Fibroblast of lung (primary cell): Measurements from ENCODE around the gene CENPV. TPM values are rescaled to one million over a fixed set of nuclear protein-coding genes. Genes with fewer than 3 reads are reported as not detected.
"Not testable (repeated sequence)": the region's sequence is repeated elsewhere in the genome, so short reads cannot be mapped to it uniquely, and the experiment has no call there.

Experiments
- DNase-seq, 2 donors: peaks; one replicate each; pipeline versions ENCODE4 v3.0.0 to v3.0.0-alpha.2; 2010; ENCODE audit warnings: low read depth in 2 of 2
- H2AFZ ChIP-seq: 2 replicates; pipeline ENCODE4 v1.5.1; 2012; ENCODE audit warnings: low read length, control low read depth, inconsistent platforms
- H3K27ac ChIP-seq: 2 replicates; pipeline ENCODE4 v1.5.1; 2011; ENCODE audit warnings: low read length, control low read depth; ENCODE audit not compliant: insufficient read depth
- H3K27me3 ChIP-seq: 2 replicates; pipeline ENCODE4 v1.5.1; 2011; ENCODE audit warnings: mild to moderate bottlenecking, low read length; ENCODE audit not compliant: control insufficient read depth, insufficient read depth
- H3K36me3 ChIP-seq: 2 replicates; pipeline ENCODE4 v1.5.1; 2011; ENCODE audit warnings: low read length; ENCODE audit not compliant: control insufficient read depth, insufficient read depth
- H3K4me1 ChIP-seq: 2 replicates; pipeline ENCODE4 v1.5.1; 2011; ENCODE audit warnings: low read length; ENCODE audit not compliant: control insufficient read depth, insufficient read depth; ENCODE audit errors: extremely low read depth
- H3K4me2 ChIP-seq: 2 replicates; pipeline ENCODE4 v1.5.1; 2011; ENCODE audit warnings: low read length, control low read depth; ENCODE audit not compliant: insufficient read depth; ENCODE audit errors: extremely low read depth
- H3K4me3 ChIP-seq, 4 experiments: fragments of 200-600 bp in 1 of 4; sonication (generic) in 1 of 4; replicated peaks in 1 of 4; 2 replicates each; pipeline ENCODE4 v1.5.1; 2011 to 2016; ENCODE audit warnings: low read length in 4 of 4, low read depth in 3 of 4, mild to moderate bottlenecking in 3 of 4, control low read depth in 2 of 4, inconsistent platforms in 1 of 4, mixed read lengths in 1 of 4; ENCODE audit not compliant: insufficient read depth in 1 of 4; ENCODE audit errors: control extremely low read depth in 1 of 4
- H3K79me2 ChIP-seq: 2 replicates; pipeline ENCODE4 v1.5.1; 2012; ENCODE audit warnings: mild to moderate bottlenecking, low read length, inconsistent platforms; ENCODE audit not compliant: control insufficient read depth, insufficient read depth
- H3K9ac ChIP-seq: 2 replicates; pipeline ENCODE4 v1.5.1; 2011; ENCODE audit warnings: mild to moderate bottlenecking, low read length, control low read depth; ENCODE audit not compliant: insufficient read depth
- H3K9me3 ChIP-seq: 2 replicates; pipeline ENCODE4 v1.5.1; 2012; ENCODE audit warnings: low read depth, low read length; ENCODE audit not compliant: control insufficient read depth, insufficient read depth
- H4K20me1 ChIP-seq: 2 replicates; pipeline ENCODE4 v1.5.1; 2011; ENCODE audit warnings: low read length; ENCODE audit not compliant: control insufficient read depth, insufficient read depth; ENCODE audit errors: extremely low read depth
- EZH2 ChIP-seq: IDR thresholded peaks from 2 replicates; pipeline ENCODE4 v1.5.1; 2012; ENCODE audit warnings: low read length, control low read depth, mild to moderate bottlenecking; ENCODE audit errors: missing control alignments
- polyA plus RNA-seq, 2 donors: library from polyadenylated mRNA; depleted of rRNA in 1 of 2; stranded (reverse) in 1 of 2; unstranded in 1 of 2; fragments of >200 nt; gene quantifications; 2 replicates each; pipeline ENCODE4 v1.2.1, GENCODE V29; 2011 to 2012; ENCODE audit warnings: missing spikeins in 1 of 2
- total RNA-seq: library from RNA; depleted of rRNA; stranded (reverse); fragments of >200 nt; gene quantifications from 2 replicates; pipeline ENCODE4 v1.2.1, GENCODE V29; 2014
- TF ChIP-seq, protein P1 (sequence below), 2 donors: IDR thresholded peaks in 1 of 2; conservative IDR thresholded peaks in 1 of 2; 1 replicate in 1 of 2; 2 replicates in 1 of 2; pipeline ENCODE4 v1.5.1; 2011 to 2012; ENCODE audit warnings: low read length in 2 of 2, control low read depth in 1 of 2, inconsistent platforms in 1 of 2, low read depth in 1 of 2, mild to moderate bottlenecking in 1 of 2

The CENPV gene
- total and polyA plus RNA-seq, 2 donors (not counting 1 experiment from before 2014, with no cell fraction given), result 9.2 to 25.1 TPM

DNA sequence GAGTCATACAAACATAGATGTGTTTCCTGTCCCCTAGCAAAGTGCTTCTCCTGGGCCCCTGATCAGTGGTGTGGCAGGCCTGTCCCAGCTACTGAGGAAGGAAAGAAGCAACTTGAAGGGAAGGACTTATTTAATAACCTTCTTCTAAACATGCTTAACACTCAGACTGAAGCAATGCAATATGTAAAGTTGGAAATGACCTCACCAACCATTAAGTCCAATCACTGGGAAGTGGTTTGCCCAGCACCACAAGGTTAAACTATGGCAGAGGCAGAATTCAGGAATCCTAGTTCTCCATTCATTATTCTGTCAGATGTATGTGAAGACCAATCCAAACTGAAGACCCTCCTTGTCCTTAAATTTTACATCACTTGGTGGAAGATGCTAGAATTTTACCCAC lies 39.1 kb downstream of the CENPV start:
- Histone ChIP-seq H2AFZ (no peak overlapping the region), H3K9me3 (no peaks in the 10 kb centered on the region), H3K4me1 (no peaks in the 10 kb centered on the region), H4K20me1 (no peaks in the 10 kb centered on the region), H3K9ac (no peak overlapping the region), H3K27ac (no peak overlapping the region), H3K27me3 (no peaks in the 10 kb centered on the region), H3K79me2 (no peaks in the 10 kb centered on the region), H3K4me3 (no peak overlapping the region), H3K36me3 (peaks cover 1% of the 10 kb centered on the region), H3K4me2 (no peak overlapping the region)
- DNase-seq, result peak in 1 of 2 donors; percentile 48
- TF ChIP-seq, protein P1, sequence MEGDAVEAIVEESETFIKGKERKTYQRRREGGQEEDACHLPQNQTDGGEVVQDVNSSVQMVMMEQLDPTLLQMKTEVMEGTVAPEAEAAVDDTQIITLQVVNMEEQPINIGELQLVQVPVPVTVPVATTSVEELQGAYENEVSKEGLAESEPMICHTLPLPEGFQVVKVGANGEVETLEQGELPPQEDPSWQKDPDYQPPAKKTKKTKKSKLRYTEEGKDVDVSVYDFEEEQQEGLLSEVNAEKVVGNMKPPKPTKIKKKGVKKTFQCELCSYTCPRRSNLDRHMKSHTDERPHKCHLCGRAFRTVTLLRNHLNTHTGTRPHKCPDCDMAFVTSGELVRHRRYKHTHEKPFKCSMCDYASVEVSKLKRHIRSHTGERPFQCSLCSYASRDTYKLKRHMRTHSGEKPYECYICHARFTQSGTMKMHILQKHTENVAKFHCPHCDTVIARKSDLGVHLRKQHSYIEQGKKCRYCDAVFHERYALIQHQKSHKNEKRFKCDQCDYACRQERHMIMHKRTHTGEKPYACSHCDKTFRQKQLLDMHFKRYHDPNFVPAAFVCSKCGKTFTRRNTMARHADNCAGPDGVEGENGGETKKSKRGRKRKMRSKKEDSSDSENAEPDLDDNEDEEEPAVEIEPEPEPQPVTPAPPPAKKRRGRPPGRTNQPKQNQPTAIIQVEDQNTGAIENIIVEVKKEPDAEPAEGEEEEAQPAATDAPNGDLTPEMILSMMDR (conservative IDR thresholded peaks at IDR 0.05 in 1 of 2, IDR thresholded peaks at IDR 0.05 in 1 of 2; ENCODE audit: low read depth in 1 of 2, low read length in 2 of 2), result no peak
- TF ChIP-seq EZH2, result no peak

DNA sequence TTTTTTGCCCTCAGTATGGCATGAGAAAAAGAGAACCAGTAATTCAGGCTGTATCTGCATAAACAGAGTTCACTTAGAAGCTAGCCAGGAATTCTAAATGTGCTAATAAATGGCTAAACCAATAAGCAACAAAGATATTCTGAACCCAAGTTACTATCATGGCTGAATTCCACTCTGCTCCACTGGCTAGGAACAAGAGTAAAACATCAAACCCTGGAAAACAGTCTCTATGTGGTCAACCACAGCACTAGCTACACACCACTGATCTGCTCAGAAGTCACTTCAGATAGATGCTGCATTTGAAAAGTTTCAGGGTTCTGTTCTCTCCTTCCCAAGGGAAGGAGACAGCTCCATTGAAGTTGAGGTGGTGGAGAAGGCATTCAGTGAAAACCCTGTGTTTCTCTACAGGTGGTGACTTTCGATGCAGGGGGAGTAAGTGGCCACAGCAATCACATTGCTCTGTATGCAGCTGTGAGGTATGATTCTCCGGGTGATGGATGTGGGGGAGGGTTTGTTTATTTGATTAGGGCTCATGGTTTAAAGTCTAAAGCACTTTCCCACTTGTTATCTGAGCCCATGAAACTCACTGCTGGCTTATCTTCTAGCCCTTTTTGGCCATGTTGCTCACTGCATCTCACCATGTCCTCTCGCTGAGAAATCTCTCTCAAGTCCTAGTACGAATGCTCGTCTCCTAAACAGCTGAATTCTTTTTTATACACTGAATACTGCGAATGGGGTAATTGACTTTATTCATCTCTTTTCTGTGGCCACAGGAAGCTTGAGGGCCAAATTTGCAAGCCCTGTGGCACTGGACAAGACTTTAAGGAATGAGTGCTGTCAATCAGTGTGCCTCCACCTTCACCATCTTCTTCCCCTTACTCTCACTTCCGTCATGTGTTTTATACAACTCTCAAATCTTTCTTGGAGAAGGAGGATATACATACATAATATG lies 39.9 kb downstream of the CENPV start:
- H3K4me2 ChIP-seq, result no peak overlapping the region
- no peak overlapping the region for H3K9ac ChIP-seq
- H3K27ac ChIP-seq, result no peak overlapping the region
- TF ChIP-seq, protein P1 (conservative IDR thresholded peaks at IDR 0.05 in 1 of 2, IDR thresholded peaks at IDR 0.05 in 1 of 2; ENCODE audit: low read depth in 1 of 2, low read length in 2 of 2), result no peak
- TF ChIP-seq EZH2, result no peak
- no peaks in the 10 kb centered on the region for H3K27me3 ChIP-seq
- no peaks in the 10 kb centered on the region for H3K9me3 ChIP-seq
- H3K79me2 ChIP-seq, result no peaks in the 10 kb centered on the region
- peaks cover 1% of the 10 kb centered on the region for H3K36me3 ChIP-seq
- H2AFZ ChIP-seq, result no peak overlapping the region
- H4K20me1 ChIP-seq, result no peaks in the 10 kb centered on the region
- no peak overlapping the region for H3K4me3 ChIP-seq
- no peaks in the 10 kb centered on the region for H3K4me1 ChIP-seq
- DNase-seq, result peak in 1 of 2 donors; percentile 64

GRCh38 chr17:16312061-16312460 lies 41.2 kb downstream of the CENPV start:
- not testable (repeated sequence) for DNase-seq, H3K27me3 ChIP-seq, H3K36me3 ChIP-seq, H3K9ac ChIP-seq, H3K4me1 ChIP-seq, H3K79me2 ChIP-seq, H3K4me3 ChIP-seq, H3K9me3 ChIP-seq, H4K20me1 ChIP-seq, H2AFZ ChIP-seq, H3K27ac ChIP-seq, H3K4me2 ChIP-seq
